ENCODE data around the gene SURF6. TPM values are rescaled to one million over a fixed set of nuclear protein-coding genes. Genes with fewer than 3 reads are reported as not detected.

The SURF6 gene
- total RNA-seq, 2 experiments from 2014 or later, result 19.2 to 27.8 TPM

GRCh38 chr9:133366435-133366834, 30.4 kb upstream of the SURF6 start:
- Histone ChIP-seq H2AFZ (ENCODE audit: low read length) (no peak overlapping the region), H3K4me1 (ENCODE audit: insufficient read depth, low read length, poor library complexity, severe bottlenecking) (peaks cover 14% of the 10 kb centered on the region), H4K20me1 (ENCODE audit: insufficient read depth, low read length) (peaks cover 10% of the 10 kb centered on the region; the same call in 1 of the 2 replicates), H3K36me3 (ENCODE audit: insufficient read depth, low read length) (peaks cover 92% of the 10 kb centered on the region), H3K4me3 (ENCODE audit: low read depth, low read length, poor library complexity, severe bottlenecking) (no peak overlapping the region), H3K4me2 (ENCODE audit: low read length) (no peak overlapping the region), H3K79me2 (ENCODE audit: insufficient read depth, low read depth, low read length) (peaks cover 32% of the 10 kb centered on the region; the same call in 1 of the 2 replicates), H3K9me2 (ENCODE audit: insufficient read depth, low read length) (no peaks in the 10 kb centered on the region), H3K9me3 (ENCODE audit: low read length) (no peaks in the 10 kb centered on the region), H3K27ac (ENCODE audit: low read depth, low read length, poor library complexity, severe bottlenecking) (no peak overlapping the region)
- no TSS peak for BruUV-seq (replicated peaks)
- TF ChIP-seq, protein P1, sequence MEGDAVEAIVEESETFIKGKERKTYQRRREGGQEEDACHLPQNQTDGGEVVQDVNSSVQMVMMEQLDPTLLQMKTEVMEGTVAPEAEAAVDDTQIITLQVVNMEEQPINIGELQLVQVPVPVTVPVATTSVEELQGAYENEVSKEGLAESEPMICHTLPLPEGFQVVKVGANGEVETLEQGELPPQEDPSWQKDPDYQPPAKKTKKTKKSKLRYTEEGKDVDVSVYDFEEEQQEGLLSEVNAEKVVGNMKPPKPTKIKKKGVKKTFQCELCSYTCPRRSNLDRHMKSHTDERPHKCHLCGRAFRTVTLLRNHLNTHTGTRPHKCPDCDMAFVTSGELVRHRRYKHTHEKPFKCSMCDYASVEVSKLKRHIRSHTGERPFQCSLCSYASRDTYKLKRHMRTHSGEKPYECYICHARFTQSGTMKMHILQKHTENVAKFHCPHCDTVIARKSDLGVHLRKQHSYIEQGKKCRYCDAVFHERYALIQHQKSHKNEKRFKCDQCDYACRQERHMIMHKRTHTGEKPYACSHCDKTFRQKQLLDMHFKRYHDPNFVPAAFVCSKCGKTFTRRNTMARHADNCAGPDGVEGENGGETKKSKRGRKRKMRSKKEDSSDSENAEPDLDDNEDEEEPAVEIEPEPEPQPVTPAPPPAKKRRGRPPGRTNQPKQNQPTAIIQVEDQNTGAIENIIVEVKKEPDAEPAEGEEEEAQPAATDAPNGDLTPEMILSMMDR (conservative IDR thresholded peaks at IDR 0.05; ENCODE audit: low read length), result no peak
- no peak for TF ChIP-seq EZH2phosphoT487 (IDR thresholded peaks at IDR 0.05; ENCODE audit: borderline replicate concordance, low read depth, low read length)
- ChIA-PET POLR2A (no interaction called here), CTCF (ENCODE audit: unreplicated experiment) (no interaction called here)
- intact Hi-C loops (cut with micrococcal nuclease; ENCODE audit: unreplicated experiment), result no loop called here
- DNase-seq (ENCODE audit: low spot score), result no peak

DNA sequence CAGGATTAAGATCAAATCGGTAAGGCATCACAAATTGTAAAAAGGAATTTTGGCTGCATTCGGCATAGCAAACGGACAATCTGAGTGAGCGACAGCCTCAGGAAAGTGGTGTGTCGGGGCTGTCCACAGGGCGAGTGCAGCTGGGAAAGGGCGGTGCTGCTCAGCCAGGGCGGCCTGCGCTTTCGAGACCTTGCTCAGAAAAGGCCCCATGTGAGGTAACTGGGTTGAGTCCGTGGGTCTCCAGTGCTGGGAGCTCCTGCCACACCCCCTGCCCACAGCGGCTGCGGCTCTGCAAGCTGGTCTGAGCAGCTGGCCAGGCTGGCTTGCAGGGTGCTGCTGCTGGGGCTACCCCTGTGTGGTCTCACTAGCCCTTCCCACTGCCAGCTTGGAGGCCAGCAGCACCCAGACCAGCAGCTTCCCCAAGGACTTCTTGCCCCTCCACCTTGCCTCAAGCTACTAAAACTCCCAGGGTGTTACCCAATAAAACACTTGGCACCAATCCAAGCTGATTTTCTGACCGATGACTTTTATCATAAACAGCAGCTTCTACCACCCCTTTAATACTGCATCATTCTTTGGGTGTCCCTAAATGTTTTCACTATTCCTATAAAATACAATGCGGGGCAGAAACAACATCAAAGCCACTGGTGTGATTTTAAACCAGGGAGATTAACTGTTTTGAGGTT, 26.5 kb upstream of the SURF6 start:
- CTCF ChIA-PET (ENCODE audit: unreplicated experiment), result interaction anchor here (0.7 kb wide), 1 partner anchor 8 kb away, joined by 3 read pairs; no protein-coding TSS in a partner anchor
- peaks cover 90% of the 10 kb centered on the region for H3K36me3 ChIP-seq (ENCODE audit: insufficient read depth, low read length)

DNA sequence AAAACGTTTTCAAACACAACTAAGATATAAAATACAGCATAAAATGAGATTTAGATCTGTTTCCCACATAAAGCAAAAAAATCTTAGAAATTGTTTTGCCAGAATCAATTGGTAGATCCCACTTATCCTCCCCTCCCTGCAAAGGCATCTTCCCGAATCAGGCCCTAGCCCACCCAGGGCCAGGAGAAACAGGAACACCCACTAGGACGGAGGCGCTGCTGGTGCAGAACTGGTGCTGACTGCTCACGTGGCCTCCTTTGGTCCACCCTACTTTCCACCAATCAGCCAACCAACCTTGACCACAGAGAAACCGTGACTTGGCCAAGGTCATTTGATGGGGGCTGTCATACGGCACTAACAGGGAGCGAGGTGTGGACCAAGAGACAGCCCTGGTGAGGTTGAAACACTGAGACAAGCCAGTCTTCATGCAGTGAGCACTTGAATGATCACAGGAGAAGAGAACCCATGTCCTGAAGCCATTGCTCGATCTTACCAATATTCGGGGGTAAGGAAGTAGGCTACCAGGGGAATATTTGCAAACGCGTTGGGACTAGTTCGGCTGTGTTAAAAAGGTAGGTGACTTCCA, 25.6 kb upstream of the SURF6 start:
- no peak for DNase-seq (ENCODE audit: low spot score)
- TF ChIP-seq EZH2phosphoT487 (IDR thresholded peaks at IDR 0.05; ENCODE audit: borderline replicate concordance, low read depth, low read length), result no peak
- TF ChIP-seq, protein P1 (conservative IDR thresholded peaks at IDR 0.05; ENCODE audit: low read length), result no peak
- Histone ChIP-seq H3K79me2 (ENCODE audit: insufficient read depth, low read depth, low read length) (no peaks in the 10 kb centered on the region), H2AFZ (ENCODE audit: low read length) (no peak overlapping the region), H3K4me3 (ENCODE audit: low read depth, low read length, poor library complexity, severe bottlenecking) (no peak overlapping the region), H3K9me3 (ENCODE audit: low read length) (no peaks in the 10 kb centered on the region), H3K4me2 (ENCODE audit: low read length) (no peak overlapping the region), H3K9me2 (ENCODE audit: insufficient read depth, low read length) (no peaks in the 10 kb centered on the region), H4K20me1 (ENCODE audit: insufficient read depth, low read length) (no peaks in the 10 kb centered on the region), H3K27ac (ENCODE audit: low read depth, low read length, poor library complexity, severe bottlenecking) (no peak overlapping the region), H3K4me1 (ENCODE audit: insufficient read depth, low read length, poor library complexity, severe bottlenecking) (peaks cover 10% of the 10 kb centered on the region), H3K36me3 (ENCODE audit: insufficient read depth, low read length) (peaks cover 81% of the 10 kb centered on the region)
- intact Hi-C loops (cut with micrococcal nuclease; ENCODE audit: unreplicated experiment), result no loop called here
- ChIA-PET CTCF (ENCODE audit: unreplicated experiment) (no interaction called here), POLR2A (no interaction called here)
- no TSS peak for BruUV-seq (replicated peaks)

More for the DNA sequence above, 26.5 kb upstream of the SURF6 start:
- BruUV-seq (replicated peaks), result TSS peak; percentile 63
- Histone ChIP-seq H4K20me1 (ENCODE audit: insufficient read depth, low read length) (no peaks in the 10 kb centered on the region), H2AFZ (ENCODE audit: low read length) (no peak overlapping the region), H3K79me2 (ENCODE audit: insufficient read depth, low read depth, low read length) (no peaks in the 10 kb centered on the region), H3K4me3 (ENCODE audit: low read depth, low read length, poor library complexity, severe bottlenecking) (no peak overlapping the region), H3K27ac (ENCODE audit: low read depth, low read length, poor library complexity, severe bottlenecking) (no peak overlapping the region), H3K9me3 (ENCODE audit: low read length) (no peaks in the 10 kb centered on the region), H3K4me1 (ENCODE audit: insufficient read depth, low read length, poor library complexity, severe bottlenecking) (peaks cover 5% of the 10 kb centered on the region), H3K9me2 (ENCODE audit: insufficient read depth, low read length) (no peaks in the 10 kb centered on the region), H3K4me2 (ENCODE audit: low read length) (no peak overlapping the region)
- POLR2A ChIA-PET, result no interaction called here
- intact Hi-C loops (cut with micrococcal nuclease; ENCODE audit: unreplicated experiment), result no loop called here
- no peak for TF ChIP-seq EZH2phosphoT487 (IDR thresholded peaks at IDR 0.05; ENCODE audit: borderline replicate concordance, low read depth, low read length)
- no peak for DNase-seq (ENCODE audit: low spot score)

Measured in OCI-LY7 (cell line).